ENCODE data around the gene ZNRF4. TPM values are rescaled to one million over a fixed set of nuclear protein-coding genes. Genes with fewer than 3 reads are reported as not detected.

Gene ZNRF4
- total and polyA plus RNA-seq, 7 experiments from 2014 or later = not detected

- Mint-ChIP-seq H3K36me3 (no peaks in the 10 kb centered on the region), H3K4me1 (no peaks in the 10 kb centered on the region), H3K9me3 (peaks cover 0 to 3% (median 0%) of the 10 kb centered on the region in 11 donors), H3K27me3 (peaks cover 0 to 52% (median 40%) of the 10 kb centered on the region in 5 donors), H3K4me3 (no peak overlapping the region), H3K27ac (no peak overlapping the region)
- no peaks in the 10 kb centered on the region for H3K4me1 ChIP-seq (ENCODE audit: control insufficient read depth in 2 of 2, insufficient read depth in 2 of 2, low read length in 2 of 2)
- DNase-seq (no peak), ATAC-seq (no peak)
- H3K9me3 ChIP-seq (ENCODE audit: control insufficient read depth in 2 of 3, low read length in 3 of 3) = peaks cover 0 to 5% (median 0%) of the 10 kb centered on the region in 3 experiments
- no peaks in the 10 kb centered on the region for H3K27me3 ChIP-seq (ENCODE audit: control insufficient read depth in 2 of 2, insufficient read depth in 2 of 2, low read length in 2 of 2)
- no peak overlapping the region for H3K27ac ChIP-seq (ENCODE audit: low read depth, low read length)
- H3K4me3 ChIP-seq (ENCODE audit: low read length) = no peak overlapping the region
- POLR2A ChIA-PET = no interaction called here
- CTCF ChIA-PET = interaction anchor here (0.6 kb wide), 1 partner anchor 74 kb away, joined by 4 read pairs; no protein-coding TSS in a partner anchor
- H3K36me3 ChIP-seq (ENCODE audit: control insufficient read depth in 2 of 3, insufficient read depth in 3 of 3, low read length in 3 of 3) = no peaks in the 10 kb centered on the region
- intact Hi-C loops (cut with micrococcal nuclease) = no loop called here
Measured at GRCh38 chr19:5448374-5448773, 6.8 kb upstream of the ZNRF4 start.

DNA sequence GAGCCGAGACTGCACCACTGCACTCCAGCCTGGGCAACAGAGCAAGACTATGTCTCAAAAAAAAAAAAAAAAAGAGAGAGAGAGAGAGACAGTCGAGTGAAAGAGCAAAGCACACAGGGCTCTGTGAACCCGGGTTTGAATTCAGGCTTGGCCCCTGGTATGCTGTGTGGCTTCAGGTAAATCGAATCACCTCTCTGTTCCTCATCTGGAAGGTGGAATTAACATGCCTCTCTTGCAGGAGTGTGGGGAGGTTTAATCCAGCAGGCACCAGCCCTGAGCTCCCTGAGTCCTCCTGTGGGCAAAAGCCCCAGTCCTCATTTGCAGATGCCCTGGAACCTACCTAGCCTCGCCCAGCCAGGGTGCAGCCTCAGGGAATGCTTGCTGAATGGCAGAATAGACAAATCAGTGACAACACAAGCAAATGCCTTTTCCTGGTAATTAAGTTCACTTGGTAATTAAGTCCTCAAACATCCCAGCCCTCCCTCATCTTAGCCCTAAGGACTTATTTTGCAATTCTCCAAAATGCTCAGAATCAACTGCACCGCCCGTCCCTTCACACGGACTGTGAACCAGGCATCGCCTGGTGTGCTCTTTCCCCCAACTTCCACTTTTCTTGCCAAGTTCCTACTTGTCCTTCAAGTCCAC lies 4.6 kb upstream of the ZNRF4 start:
- ATAC-seq = no peak
- no peaks in the 10 kb centered on the region for H3K27me3 ChIP-seq (ENCODE audit: control insufficient read depth in 2 of 2, insufficient read depth in 2 of 2, low read length in 2 of 2)
- H3K9me3 Mint-ChIP-seq = peaks cover 0 to 5% (median 0%) of the 10 kb centered on the region in 11 donors

DNA sequence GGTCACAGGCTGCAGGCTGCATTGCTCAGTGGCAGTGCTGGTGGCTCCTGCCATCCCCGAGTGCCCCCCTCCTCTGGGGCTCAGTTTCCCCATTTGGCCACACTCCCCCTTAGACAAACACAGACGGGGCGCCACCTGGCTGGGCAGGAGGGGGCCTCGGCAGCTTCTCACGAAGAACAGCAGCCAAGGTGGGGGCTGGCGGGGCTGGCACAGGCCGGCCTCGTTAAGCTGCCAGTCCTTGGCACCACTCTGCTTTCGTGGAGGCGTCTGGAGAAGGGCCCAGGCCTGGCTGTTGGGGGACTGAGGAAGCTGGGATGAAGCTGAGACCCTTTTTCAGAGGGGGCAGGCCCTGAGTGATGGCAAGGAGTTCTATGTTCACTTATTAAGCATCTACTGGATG lies 3.7 kb upstream of the ZNRF4 start:
- no peak for ATAC-seq
- POLR2A ChIA-PET = no interaction called here

More for the DNA sequence above, 4.6 kb upstream of the ZNRF4 start:
- Histone ChIP-seq H3K4me3 (ENCODE audit: low read length) (no peak overlapping the region), H3K27ac (ENCODE audit: low read depth, low read length) (no peak overlapping the region), H3K9me3 (ENCODE audit: control insufficient read depth in 2 of 3, low read length in 3 of 3) (peaks cover 0 to 7% (median 0%) of the 10 kb centered on the region in 3 experiments), H3K4me1 (ENCODE audit: control insufficient read depth in 2 of 2, insufficient read depth in 2 of 2, low read length in 2 of 2) (no peaks in the 10 kb centered on the region), H3K36me3 (ENCODE audit: control insufficient read depth in 2 of 3, insufficient read depth in 3 of 3, low read length in 3 of 3) (no peaks in the 10 kb centered on the region)
- ChIA-PET POLR2A (no interaction called here), CTCF (no interaction called here)
- no peak for DNase-seq
- Mint-ChIP-seq H3K36me3 (no peaks in the 10 kb centered on the region), H3K27ac (no peak overlapping the region), H3K27me3 (peaks cover 0 to 49% (median 30%) of the 10 kb centered on the region in 5 donors), H3K4me1 (no peaks in the 10 kb centered on the region), H3K4me3 (no peak overlapping the region)
- intact Hi-C loops (cut with micrococcal nuclease) = no loop called here

GRCh38 chr19:5452594-5453565 lies 2.3 kb upstream of the ZNRF4 start:
- ChIA-PET CTCF (no interaction called here), POLR2A (no interaction called here)
- no peak overlapping the region for H3K27ac Mint-ChIP-seq
- intact Hi-C loops (cut with micrococcal nuclease) = no loop called here
- peaks cover 0 to 5% (median 0%) of the 10 kb centered on the region in 11 donors for H3K9me3 Mint-ChIP-seq
- no peaks in the 10 kb centered on the region for H3K4me1 ChIP-seq (ENCODE audit: control insufficient read depth in 2 of 2, insufficient read depth in 2 of 2, low read length in 2 of 2)
- peaks cover 0 to 7% (median 0%) of the 10 kb centered on the region in 3 experiments for H3K9me3 ChIP-seq (ENCODE audit: control insufficient read depth in 2 of 3, low read length in 3 of 3)
- H3K36me3 ChIP-seq (ENCODE audit: control insufficient read depth in 2 of 3, insufficient read depth in 3 of 3, low read length in 3 of 3) = no peaks in the 10 kb centered on the region
- H3K4me1 Mint-ChIP-seq = no peaks in the 10 kb centered on the region
- H3K27me3 Mint-ChIP-seq = peaks cover 0 to 39% (median 24%) of the 10 kb centered on the region in 5 donors
- ATAC-seq (no peak), DNase-seq (no peak)
- H3K27ac ChIP-seq (ENCODE audit: low read depth, low read length) = no peak overlapping the region
- no peaks in the 10 kb centered on the region for H3K27me3 ChIP-seq (ENCODE audit: control insufficient read depth in 2 of 2, insufficient read depth in 2 of 2, low read length in 2 of 2)
- H3K4me3 Mint-ChIP-seq = no peak overlapping the region
- H3K4me3 ChIP-seq (ENCODE audit: low read length) = no peak overlapping the region
- H3K36me3 Mint-ChIP-seq = no peaks in the 10 kb centered on the region

More for the DNA sequence above, 3.7 kb upstream of the ZNRF4 start:
- no peaks in the 10 kb centered on the region for H3K4me1 ChIP-seq (ENCODE audit: control insufficient read depth in 2 of 2, insufficient read depth in 2 of 2, low read length in 2 of 2)
- DNase-seq = no peak
- H3K9me3 ChIP-seq (ENCODE audit: control insufficient read depth in 2 of 3, low read length in 3 of 3) = peaks cover 0 to 7% (median 0%) of the 10 kb centered on the region in 3 experiments
- H3K27ac Mint-ChIP-seq = no peak overlapping the region
- CTCF ChIA-PET = no interaction called here
- no peaks in the 10 kb centered on the region for H3K4me1 Mint-ChIP-seq
- intact Hi-C loops (cut with micrococcal nuclease) = no loop called here
- peaks cover 0 to 5% (median 0%) of the 10 kb centered on the region in 11 donors for H3K9me3 Mint-ChIP-seq
- no peaks in the 10 kb centered on the region for H3K36me3 ChIP-seq (ENCODE audit: control insufficient read depth in 2 of 3, insufficient read depth in 3 of 3, low read length in 3 of 3)
- H3K27me3 Mint-ChIP-seq = peaks cover 0 to 49% (median 28%) of the 10 kb centered on the region in 5 donors
- H3K4me3 Mint-ChIP-seq = no peak overlapping the region
- no peaks in the 10 kb centered on the region for H3K27me3 ChIP-seq (ENCODE audit: control insufficient read depth in 2 of 2, insufficient read depth in 2 of 2, low read length in 2 of 2)
- no peaks in the 10 kb centered on the region for H3K36me3 Mint-ChIP-seq
- no peak overlapping the region for H3K4me3 ChIP-seq (ENCODE audit: low read length)
- no peak overlapping the region for H3K27ac ChIP-seq (ENCODE audit: low read depth, low read length)

GRCh38 chr19:5454743-5455142 lies 474 bp upstream of the ZNRF4 start:
- Histone ChIP-seq H3K27me3 (ENCODE audit: control insufficient read depth in 2 of 2, insufficient read depth in 2 of 2, low read length in 2 of 2) (no peaks in the 10 kb centered on the region), H3K36me3 (ENCODE audit: control insufficient read depth in 2 of 3, insufficient read depth in 3 of 3, low read length in 3 of 3) (no peaks in the 10 kb centered on the region), H3K4me3 (ENCODE audit: low read length) (no peak overlapping the region), H3K27ac (ENCODE audit: low read depth, low read length) (no peak overlapping the region), H3K9me3 (ENCODE audit: control insufficient read depth in 2 of 3, low read length in 3 of 3) (peaks cover 0 to 7% (median 0%) of the 10 kb centered on the region in 3 experiments), H3K4me1 (ENCODE audit: control insufficient read depth in 2 of 2, insufficient read depth in 2 of 2, low read length in 2 of 2) (no peaks in the 10 kb centered on the region)
- POLR2A ChIA-PET = no interaction called here
- Mint-ChIP-seq H3K9me3 (peaks cover 0 to 7% (median 0%) of the 10 kb centered on the region in 11 donors), H3K4me3 (no peak overlapping the region), H3K36me3 (no peaks in the 10 kb centered on the region), H3K27ac (no peak overlapping the region), H3K4me1 (no peaks in the 10 kb centered on the region), H3K27me3 (peaks cover 0 to 31% (median 13%) of the 10 kb centered on the region in 5 donors)
- intact Hi-C loops (cut with micrococcal nuclease) = no loop called here
- DNase-seq = no peak
- CTCF ChIA-PET = no interaction called here
- no peak for ATAC-seq

DNA sequence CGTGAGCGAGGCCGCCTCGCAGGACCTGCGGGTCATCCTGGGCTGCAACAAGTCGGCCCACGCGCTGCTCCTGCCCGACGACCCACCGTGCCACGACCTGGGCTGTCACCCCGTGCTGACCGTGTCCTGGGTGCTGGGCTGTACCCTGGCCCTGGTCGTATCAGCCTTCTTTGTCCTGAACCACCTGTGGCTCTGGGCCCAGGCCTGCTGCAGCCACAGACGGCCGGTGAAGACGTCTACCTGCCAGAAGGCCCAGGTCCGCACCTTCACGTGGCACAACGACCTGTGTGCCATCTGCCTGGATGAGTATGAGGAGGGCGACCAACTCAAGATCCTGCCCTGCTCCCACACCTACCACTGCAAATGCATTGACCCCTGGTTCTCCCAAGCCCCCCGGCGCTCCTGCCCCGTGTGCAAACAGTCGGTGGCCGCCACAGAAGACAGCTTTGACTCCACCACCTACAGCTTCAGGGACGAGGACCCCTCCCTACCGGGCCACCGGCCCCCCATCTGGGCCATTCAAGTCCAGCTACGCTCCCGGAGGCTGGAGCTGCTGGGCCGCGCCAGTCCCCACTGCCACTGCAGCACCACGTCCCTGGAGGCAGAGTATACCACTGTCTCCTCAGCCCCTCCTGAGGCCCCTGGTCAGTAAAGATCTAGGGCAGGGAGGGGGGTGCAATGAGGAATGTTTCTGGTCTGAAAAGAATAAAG lies 1.1 kb downstream of the ZNRF4 start:
- H3K27ac Mint-ChIP-seq = no peak overlapping the region
- no peak overlapping the region for H3K4me3 Mint-ChIP-seq
- no peak overlapping the region for H3K27ac ChIP-seq (ENCODE audit: low read depth, low read length)
- peaks cover 0 to 7% (median 0%) of the 10 kb centered on the region in 3 experiments for H3K9me3 ChIP-seq (ENCODE audit: control insufficient read depth in 2 of 3, low read length in 3 of 3)
- no peaks in the 10 kb centered on the region for H3K36me3 Mint-ChIP-seq
- no peaks in the 10 kb centered on the region for H3K4me1 Mint-ChIP-seq
- ChIA-PET POLR2A (no interaction called here), CTCF (no interaction called here)
- peaks cover 0 to 8% (median 0%) of the 10 kb centered on the region in 11 donors for H3K9me3 Mint-ChIP-seq
- no peak for ATAC-seq
- no peak overlapping the region for H3K4me3 ChIP-seq (ENCODE audit: low read length)
- no peaks in the 10 kb centered on the region for H3K36me3 ChIP-seq (ENCODE audit: control insufficient read depth in 2 of 3, insufficient read depth in 3 of 3, low read length in 3 of 3)
- H3K27me3 Mint-ChIP-seq = peaks cover 0 to 23% (median 0%) of the 10 kb centered on the region in 5 donors
- no peaks in the 10 kb centered on the region for H3K27me3 ChIP-seq (ENCODE audit: control insufficient read depth in 2 of 2, insufficient read depth in 2 of 2, low read length in 2 of 2)
- intact Hi-C loops (cut with micrococcal nuclease) = no loop called here
- DNase-seq = no peak
- H3K4me1 ChIP-seq (ENCODE audit: control insufficient read depth in 2 of 2, insufficient read depth in 2 of 2, low read length in 2 of 2) = no peaks in the 10 kb centered on the region

Data from naive thymus-derived CD4-positive, alpha-beta T cell (primary cell).